ENCODE data around the gene NPVF.

The NPVF gene

DNA sequence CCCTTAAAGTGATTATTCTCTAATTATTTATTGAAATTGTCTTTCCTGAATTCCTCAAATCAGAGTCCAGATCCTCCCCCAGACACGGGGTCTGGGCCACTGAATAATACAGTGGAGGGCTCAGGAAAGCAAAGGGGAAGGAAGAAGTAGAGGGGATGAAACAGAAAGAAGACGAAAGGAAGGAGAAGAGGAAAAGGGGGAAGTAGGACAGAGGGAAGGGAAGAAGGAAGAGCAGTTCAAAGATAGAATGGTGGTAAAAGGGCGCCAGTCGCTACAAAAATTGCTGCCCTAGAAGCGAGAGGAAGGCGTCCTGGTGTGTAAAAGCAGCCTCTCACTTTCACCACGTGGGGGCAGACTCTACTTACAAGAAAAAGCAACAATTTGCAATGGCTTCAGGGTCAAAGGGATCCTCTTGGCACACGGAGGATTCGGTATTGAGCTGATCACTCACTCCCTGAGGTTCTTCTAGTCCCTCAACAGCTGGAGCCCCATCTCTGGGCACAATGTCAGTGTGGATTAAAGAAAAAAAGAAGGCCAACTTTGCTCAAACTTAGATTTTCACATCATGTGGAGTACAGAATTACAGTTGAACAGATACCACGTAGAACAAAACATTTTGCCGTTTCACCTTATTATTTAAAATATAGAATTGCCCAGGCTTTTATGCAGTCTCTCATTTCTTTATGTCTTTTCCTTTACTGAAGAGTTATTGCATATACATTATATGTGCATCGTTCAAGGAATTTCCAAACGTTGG, 31.4 kb upstream of the NPVF start:
- TF ChIP-seq, protein P1, sequence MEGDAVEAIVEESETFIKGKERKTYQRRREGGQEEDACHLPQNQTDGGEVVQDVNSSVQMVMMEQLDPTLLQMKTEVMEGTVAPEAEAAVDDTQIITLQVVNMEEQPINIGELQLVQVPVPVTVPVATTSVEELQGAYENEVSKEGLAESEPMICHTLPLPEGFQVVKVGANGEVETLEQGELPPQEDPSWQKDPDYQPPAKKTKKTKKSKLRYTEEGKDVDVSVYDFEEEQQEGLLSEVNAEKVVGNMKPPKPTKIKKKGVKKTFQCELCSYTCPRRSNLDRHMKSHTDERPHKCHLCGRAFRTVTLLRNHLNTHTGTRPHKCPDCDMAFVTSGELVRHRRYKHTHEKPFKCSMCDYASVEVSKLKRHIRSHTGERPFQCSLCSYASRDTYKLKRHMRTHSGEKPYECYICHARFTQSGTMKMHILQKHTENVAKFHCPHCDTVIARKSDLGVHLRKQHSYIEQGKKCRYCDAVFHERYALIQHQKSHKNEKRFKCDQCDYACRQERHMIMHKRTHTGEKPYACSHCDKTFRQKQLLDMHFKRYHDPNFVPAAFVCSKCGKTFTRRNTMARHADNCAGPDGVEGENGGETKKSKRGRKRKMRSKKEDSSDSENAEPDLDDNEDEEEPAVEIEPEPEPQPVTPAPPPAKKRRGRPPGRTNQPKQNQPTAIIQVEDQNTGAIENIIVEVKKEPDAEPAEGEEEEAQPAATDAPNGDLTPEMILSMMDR (IDR thresholded peaks at IDR 0.05; ENCODE audit: borderline replicate concordance, insufficient read depth, low read depth, low read length): peak; percentile 74
- H3K4me3 ChIP-seq (ENCODE audit: low read depth, low read length): no peak overlapping the region

- no peak overlapping the region for H3K4me3 ChIP-seq (ENCODE audit: low read depth, low read length)
- TF ChIP-seq, protein P1 (IDR thresholded peaks at IDR 0.05; ENCODE audit: borderline replicate concordance, insufficient read depth, low read depth, low read length): no peak
Observed at GRCh38 chr7:25256333-25256819, 28.1 kb upstream of the NPVF start.

DNA sequence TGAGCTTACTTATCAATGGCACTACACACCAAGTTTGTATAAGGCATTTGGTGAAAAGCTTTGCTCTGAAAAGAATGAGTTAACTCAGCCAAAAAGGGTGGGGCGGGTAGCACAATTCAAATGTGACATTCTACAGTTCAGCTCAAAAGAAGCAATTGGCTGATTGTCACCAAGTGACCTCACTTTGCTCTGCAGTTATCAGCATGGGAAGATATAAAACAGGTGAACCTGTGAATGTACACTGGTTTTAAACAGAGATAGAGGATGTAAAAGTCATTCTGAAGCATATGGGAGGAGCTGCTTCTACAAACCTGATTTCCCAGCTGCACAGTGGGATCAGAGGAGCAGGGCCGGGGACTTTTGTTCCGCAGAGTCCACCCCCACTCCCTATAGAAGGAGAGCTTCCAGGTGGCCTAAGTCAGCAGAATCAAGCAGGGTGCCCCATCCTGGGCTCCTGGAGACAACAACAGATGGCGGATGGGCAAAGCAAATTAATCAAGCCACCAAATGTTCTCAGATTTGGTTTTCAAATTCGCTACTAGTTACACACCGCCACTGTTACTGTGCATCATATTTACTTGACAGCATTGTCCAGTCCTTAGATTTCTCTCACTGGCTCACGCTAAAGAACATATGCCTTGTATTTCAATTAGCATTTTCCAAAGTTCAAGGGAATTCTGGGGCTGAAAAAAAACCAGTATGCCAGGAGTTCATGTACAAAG, 27.5 kb upstream of the NPVF start:
- TF ChIP-seq, protein P1 (IDR thresholded peaks at IDR 0.05; ENCODE audit: borderline replicate concordance, insufficient read depth, low read depth, low read length): no peak
- H3K4me3 ChIP-seq (ENCODE audit: low read depth, low read length): no peak overlapping the region

DNA sequence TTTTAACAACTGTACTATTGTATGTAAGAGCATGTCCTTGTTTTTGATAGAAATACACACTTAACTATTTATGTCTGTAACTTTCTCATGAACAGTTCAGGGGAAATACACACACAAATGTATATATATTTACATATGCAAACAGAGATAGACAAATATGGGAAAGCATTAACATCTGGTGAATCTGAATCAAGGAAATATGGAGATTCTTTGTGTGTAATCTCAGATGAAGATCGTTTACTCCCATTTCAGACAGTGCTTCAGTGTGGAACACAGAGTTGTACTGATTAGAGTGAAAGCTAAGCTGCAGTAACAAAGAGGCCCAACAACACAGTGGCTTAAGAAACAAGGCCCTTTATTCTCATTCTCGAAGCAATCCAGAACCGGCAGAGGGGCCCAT, 26.3 kb upstream of the NPVF start:
- TF ChIP-seq, protein P1 (IDR thresholded peaks at IDR 0.05; ENCODE audit: borderline replicate concordance, insufficient read depth, low read depth, low read length): no peak

DNA sequence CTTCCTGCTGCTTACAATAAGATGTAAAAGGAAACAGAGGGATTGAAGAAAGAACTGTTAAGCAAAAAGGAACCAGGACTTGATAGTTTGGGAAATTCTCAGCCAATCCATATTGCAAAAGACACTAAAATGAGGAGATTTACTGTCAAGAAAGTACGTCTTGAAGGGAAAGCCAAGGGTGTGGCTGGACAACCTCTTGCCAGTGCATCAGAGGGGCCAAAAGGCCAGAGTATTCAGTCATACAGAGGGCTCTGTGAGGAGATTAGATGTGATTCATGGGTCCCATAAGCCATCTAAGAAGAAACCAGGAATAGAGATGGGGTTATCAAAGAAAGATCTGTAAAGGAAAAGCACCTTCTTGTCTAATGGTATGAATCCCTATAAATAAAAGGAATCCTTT, 25.4 kb upstream of the NPVF start:
- H3K4me3 ChIP-seq (ENCODE audit: low read depth, low read length): no peak overlapping the region
- TF ChIP-seq, protein P1 (IDR thresholded peaks at IDR 0.05; ENCODE audit: borderline replicate concordance, insufficient read depth, low read depth, low read length): no peak

More for the DNA sequence above, 26.3 kb upstream of the NPVF start:
- no peak overlapping the region for H3K4me3 ChIP-seq (ENCODE audit: low read depth, low read length)

DNA sequence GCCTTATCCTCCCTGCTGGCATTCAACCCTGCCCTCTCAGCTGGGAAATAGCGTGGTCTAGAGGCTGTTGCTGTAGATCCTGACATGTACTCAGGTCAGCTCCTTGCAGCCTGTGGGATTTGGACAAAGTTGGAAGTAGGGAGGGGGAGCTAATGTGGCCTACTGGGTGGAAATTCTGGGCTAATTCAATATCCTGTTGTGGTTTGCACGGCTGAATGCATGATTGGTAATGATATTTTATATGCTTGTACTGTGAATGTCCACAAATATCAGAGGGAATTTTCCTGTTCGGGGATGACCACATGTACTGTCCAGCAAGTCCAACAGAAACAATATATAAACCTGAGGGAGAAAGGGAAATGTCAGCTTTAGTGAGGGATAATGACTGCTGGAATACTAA, 22.1 kb upstream of the NPVF start:
- TF ChIP-seq, protein P1 (IDR thresholded peaks at IDR 0.05; ENCODE audit: borderline replicate concordance, insufficient read depth, low read depth, low read length): no peak
- no peak overlapping the region for H3K4me3 ChIP-seq (ENCODE audit: low read depth, low read length)
